ENCODE measurements around the gene C1orf174. TPM values are rescaled to one million over a fixed set of nuclear protein-coding genes. Genes with fewer than 3 reads are reported as not detected.

C1orf174 gene
- total RNA-seq, 1 donor from 2014 or later: 26.4 TPM

- DNase-seq (ENCODE audit: low spot score): no peak
Observed at GRCh38 chr1:3895279-3895950, 4.7 kb downstream of the C1orf174 start.

GRCh38 chr1:3894626-3895278 lies 5.3 kb downstream of the C1orf174 start:
- no peak for DNase-seq (ENCODE audit: low spot score)

GRCh38 chr1:3893190-3893589 lies 6.9 kb downstream of the C1orf174 start:
- DNase-seq (ENCODE audit: low spot score): no peak

GRCh38 chr1:3892748-3893147 lies 7.3 kb downstream of the C1orf174 start:
- no peak for DNase-seq (ENCODE audit: low spot score)

DNA sequence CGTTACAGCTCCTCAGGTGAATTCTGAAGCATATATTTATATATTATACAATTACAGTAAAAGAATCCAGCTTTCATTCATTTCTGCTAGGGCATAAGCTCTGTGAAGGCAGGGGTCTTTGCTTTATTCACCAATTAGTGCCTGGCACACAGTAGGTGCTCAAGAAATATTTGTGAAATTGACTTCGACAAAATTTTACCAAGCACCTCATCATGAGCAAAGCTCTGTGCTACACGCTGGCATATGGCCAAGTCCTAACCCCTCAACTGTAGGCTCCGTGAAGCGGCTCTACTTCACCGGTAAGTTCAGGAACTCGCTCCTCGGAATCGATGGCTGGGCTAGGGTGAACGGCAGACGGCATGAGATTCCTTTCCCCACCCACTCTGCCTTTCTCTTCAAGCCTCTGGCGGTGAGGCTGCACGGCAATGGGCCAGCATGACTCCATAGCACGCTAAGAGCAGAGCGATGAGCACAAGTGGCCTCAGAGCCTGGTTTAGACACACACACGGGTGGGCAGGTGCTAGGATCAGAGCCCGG lies 8.7 kb downstream of the C1orf174 start:
- no peak for DNase-seq (ENCODE audit: low spot score)

- DNase-seq (ENCODE audit: low spot score): no peak
Observed at GRCh38 chr1:3890389-3891328, 9.4 kb downstream of the C1orf174 start.

DNA sequence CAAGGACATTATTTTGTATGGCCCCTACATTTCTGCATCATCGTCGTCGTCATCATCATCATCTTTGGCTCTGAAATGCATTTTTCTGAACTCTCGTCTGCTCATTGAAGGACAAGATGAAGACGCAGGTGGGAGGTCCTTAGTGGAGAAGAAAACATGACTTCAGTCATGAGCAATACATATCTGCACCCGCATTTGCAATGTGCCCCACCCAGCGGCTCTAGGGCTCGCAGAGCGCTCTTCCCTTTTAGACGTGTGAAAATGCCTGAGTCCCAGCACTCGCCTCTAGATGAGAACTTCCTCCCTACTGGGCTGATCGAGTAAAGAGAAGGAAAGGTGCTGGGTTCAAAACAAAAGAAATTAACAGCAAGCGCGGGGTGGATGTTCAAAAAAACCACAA lies 10.1 kb downstream of the C1orf174 start:
- no peak for DNase-seq (ENCODE audit: low spot score)

GRCh38 chr1:3888301-3888700 lies 11.8 kb downstream of the C1orf174 start:
- DNase-seq (ENCODE audit: low spot score): no peak

- DNase-seq (ENCODE audit: low spot score): no peak
Observed at GRCh38 chr1:3886691-3887090, 13.4 kb downstream of the C1orf174 start.

DNA sequence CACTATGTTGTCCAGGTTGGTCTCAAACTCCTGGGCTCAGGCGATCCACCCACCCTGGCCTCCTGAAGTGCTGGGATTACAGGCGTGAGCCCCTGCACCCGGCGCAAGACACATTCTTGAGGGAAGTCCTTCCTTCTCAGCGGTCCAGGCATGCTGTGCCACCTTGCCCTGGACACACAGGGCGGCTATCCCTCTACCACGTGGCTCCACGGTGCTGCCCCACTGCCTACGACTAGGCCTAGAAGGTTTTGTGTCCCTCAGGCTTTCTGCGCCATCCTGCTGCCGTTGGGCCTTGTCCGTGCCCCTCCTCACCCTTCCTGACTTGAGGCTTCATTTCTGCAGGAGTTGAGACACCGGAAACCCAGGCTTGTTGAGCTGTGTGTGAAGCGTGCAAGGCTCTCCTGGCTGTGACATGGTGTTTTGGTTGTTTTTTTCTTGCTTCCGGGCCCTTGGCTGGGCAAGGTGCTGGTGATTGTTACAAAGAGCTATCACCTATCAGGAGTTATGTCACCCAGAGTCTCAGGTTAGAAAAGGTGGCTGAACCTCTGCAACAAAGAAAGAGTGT lies 13.9 kb downstream of the C1orf174 start:
- no peak for DNase-seq (ENCODE audit: low spot score)

DNA sequence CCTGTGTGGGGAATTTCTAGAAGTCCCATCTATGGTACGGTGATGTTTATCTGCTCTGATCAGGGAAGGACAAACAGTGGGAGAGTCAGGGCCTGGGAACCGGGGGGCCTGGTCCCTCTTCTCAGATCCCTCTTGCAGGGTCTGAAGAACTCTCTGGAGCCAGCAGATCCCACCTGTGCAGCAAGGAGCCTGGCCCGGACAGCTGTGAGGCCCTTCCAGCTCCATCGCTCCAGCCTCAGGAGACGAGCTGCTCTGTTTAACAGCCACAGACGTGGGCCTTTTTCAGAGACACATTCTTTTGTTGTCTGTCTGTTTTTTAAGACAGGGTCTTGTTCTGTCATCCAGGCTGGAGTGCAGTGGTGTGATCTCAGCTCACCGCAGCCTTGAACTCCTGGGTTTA lies 14.5 kb downstream of the C1orf174 start:
- DNase-seq (ENCODE audit: low spot score): no peak

DNA sequence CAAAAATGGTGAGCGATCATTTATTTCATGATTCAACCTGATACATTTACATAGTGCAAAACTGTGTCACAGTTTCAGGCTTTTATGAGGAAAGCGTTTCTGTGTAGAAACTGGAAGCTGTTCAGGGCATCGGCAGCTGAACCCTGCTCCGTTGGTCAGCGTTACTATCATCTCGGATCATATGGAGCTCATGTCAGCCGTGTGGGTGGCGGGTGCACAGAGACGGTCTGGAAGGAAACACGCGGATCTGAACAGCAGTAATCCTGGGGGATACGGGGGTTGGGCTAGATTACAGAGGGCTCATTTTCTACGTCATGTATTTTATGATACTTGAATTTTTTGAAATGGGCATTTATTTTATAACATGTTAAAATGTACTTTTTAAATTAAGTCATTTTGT lies 15.1 kb downstream of the C1orf174 start:
- DNase-seq (ENCODE audit: low spot score): no peak

GRCh38 chr1:3883194-3883925 lies 16.7 kb downstream of the C1orf174 start:
- DNase-seq (ENCODE audit: low spot score): no peak

GRCh38 chr1:3881193-3881480 lies 18.9 kb downstream of the C1orf174 start:
- DNase-seq (ENCODE audit: low spot score): no peak

DNA sequence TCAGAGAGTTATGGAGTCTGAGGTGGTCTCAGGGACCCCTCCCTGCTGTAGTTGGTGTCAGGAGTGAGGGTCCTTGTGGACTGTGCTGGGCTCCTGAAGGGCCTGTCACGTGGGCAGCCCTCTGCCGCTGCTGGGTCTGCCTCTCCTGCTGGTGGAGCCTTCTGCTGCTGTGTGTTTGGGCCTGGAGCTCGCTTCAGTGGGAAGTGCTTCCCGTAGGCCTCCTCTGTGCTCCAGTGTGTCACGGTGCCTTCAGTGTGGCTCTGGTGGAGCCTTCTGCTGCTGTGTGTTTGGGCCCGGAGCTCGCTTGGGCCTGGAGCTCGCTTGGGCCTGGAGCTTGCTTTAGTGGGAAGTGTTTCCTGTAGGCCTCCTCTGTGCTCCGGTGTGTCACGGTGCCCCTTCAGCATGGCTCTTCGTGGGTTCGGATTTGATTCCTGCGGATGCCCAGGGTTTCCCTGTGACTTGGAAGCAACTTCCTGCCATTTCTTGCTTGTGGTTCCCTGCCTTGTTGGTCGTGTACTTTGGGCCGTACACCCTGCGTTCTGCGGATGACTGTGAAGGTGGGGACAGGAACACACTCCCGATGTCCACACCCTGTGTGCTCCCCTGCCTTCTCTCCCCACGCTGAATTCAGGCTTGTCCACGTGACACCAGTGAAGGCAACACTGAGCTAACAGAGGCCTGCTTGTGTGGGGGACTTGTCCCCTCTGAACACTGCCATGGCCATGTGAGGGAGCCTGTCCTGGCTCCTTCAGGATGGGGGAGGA lies 19.5 kb downstream of the C1orf174 start:
- no peak for DNase-seq (ENCODE audit: low spot score)

DNA sequence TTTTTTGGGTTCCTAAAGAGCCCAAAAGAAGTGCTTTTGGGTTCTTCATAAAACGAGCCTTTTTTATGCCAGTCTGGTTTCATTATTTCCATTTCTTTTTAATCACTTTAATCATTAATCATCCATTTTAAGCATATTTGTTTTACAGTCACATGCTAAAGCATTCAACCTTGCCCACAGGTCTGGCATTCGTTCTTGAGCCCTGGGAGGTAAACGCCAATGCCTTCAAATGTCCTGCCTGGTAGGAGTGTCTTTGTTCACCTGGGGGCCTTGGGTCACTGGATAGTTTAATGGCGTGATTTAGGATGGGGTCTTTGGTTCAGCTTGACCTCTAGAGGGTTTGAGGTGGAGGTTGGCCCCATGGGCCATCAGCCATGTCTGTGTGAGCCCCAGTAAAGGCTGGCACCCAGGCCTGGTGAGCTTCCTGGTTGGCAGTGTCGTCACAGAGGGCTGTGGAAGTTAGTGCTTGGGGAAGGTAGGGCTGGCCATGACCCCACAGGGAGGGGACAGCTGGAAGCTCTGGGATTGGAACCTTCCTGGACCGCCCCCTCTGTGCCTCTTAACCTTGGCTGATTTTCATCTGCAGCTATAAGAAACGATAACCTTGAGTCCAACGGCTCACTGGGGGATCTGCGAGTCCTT lies 20.2 kb downstream of the C1orf174 start:
- no peak for DNase-seq (ENCODE audit: low spot score)

- no peak for DNase-seq (ENCODE audit: low spot score)
Observed at GRCh38 chr1:3879099-3879498, 21.0 kb downstream of the C1orf174 start.

DNA sequence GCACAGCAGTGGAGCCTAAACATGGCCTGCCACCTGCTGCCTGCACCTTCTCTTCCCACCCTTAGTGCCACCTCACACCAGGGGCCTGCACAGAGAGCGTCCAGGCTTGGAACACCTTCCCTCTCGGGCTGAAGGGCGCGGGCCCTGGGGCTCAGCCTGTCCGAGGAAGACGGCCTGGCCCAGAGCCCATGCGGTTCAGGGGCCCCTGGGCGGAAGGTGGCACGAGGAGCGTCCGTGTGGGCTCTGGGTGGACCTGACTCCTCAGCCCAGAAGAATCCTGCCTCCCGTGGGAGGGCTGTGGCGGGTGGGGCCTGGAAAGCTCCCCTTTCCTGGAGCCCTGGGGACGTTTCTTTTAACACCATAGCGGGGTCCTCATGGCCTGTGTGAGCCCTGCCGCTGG lies 23.4 kb downstream of the C1orf174 start:
- no peak for DNase-seq (ENCODE audit: low spot score)

DNA sequence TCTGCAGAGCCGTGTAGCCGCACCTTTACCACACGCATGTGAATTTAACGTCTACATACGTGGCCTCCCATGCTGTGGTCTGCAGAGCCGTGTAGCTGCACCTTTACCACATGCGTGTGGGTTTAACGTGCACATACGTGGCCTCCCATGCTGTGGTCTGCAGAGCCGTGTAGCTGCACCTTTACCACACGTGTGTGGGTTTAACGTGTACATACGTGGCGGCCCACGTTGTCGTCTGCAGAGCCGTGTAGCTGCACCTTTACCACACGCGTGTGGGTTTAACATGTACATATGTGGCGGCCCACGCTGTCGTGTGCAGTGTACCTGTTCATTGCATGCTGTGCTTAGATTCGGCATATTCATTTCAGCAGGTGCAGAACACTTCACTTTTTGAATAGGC lies 25.3 kb downstream of the C1orf174 start:
- DNase-seq (ENCODE audit: low spot score): no peak

DNA sequence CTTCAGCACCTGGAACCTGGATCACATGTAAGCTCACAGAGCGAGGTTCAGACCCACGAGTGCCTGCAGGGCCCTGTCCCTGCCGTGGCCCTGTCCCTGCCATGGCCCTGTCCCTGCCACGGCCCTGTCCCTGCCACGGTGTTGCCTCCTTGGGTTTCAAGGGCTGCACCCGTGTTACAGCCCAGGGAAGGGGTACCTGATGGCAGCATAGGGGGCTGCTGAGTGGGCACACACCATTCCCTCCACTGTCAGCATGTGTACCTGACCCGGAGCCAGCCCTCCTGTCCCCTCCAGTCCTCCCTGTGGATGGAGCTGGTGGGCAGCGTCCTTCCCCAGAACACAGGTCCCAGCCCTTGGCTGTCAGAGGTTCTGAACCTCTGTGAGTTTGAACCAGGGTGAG lies 27.5 kb downstream of the C1orf174 start:
- DNase-seq (ENCODE audit: low spot score): no peak
